ENCODE measurements around the gene EPB41L4B.

DNA sequence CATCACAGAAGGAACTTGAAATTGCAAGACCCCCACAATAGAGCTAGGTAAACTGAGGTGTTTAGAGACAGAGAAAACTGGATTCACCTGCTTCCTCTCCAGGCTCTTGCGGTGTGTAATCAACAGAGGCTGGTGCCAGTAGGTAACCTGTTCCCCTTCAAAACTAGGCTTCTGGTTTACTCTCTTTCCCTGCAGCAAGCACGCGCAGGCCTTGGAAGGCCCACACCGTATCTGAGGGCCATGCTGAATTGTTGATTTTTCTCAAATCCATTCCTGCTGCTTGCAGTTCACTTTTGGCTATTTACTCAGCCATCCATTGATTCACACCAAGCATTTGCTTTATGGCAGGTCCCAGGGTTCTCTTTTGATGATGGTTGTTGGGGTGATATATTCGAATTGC lies 153.1 kb downstream of the EPB41L4B start:
- TF ChIP-seq, protein P1, sequence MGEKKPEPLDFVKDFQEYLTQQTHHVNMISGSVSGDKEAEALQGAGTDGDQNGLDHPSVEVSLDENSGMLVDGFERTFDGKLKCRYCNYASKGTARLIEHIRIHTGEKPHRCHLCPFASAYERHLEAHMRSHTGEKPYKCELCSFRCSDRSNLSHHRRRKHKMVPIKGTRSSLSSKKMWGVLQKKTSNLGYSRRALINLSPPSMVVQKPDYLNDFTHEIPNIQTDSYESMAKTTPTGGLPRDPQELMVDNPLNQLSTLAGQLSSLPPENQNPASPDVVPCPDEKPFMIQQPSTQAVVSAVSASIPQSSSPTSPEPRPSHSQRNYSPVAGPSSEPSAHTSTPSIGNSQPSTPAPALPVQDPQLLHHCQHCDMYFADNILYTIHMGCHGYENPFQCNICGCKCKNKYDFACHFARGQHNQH (CRISPR knock-in tag; IDR thresholded peaks at IDR 0.05), result no peak
- TF ChIP-seq, protein P2, sequence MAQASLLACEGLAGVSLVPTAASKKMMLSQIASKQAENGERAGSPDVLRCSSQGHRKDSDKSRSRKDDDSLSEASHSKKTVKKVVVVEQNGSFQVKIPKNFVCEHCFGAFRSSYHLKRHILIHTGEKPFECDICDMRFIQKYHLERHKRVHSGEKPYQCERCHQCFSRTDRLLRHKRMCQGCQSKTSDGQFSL (CRISPR knock-in tag; IDR thresholded peaks at IDR 0.05), result no peak
- TF ChIP-seq IKZF1 (IDR thresholded peaks at IDR 0.05) (no peak), MATR3 (CRISPR knock-in tag; IDR thresholded peaks at IDR 0.05) (no peak), NONO (IDR thresholded peaks at IDR 0.05) (no peak), NONO (CRISPR knock-in tag; conservative IDR thresholded peaks at IDR 0.05) (no peak)

Measured in HepG2 (cell line).